Lower lobe of right lung (tissue), 2 donors: ENCODE measurements around the gene KDSR. TPM values are rescaled to one million over a fixed set of nuclear protein-coding genes. Genes with fewer than 3 reads are reported as not detected.
A peak's percentile ranks its signal among the peaks of the same experiment; 100 is the strongest.

Source experiments
- ATAC-seq, 2 donors: fragments of 200-7000 bp; cut with Tn5 transposase; one replicate each; pipeline ENCODE4 v1.9.1; 2020 to 2022; ENCODE audit warnings: mild to moderate bottlenecking in 2 of 2, moderate library complexity in 2 of 2
- DNase-seq: peaks from one replicate; pipeline ENCODE4 v3.0.0-alpha.2; 2020
- H3K27ac ChIP-seq: fragments of 200-600 bp; one replicate; pipeline ENCODE4 v1.8.0; 2022
- H3K27me3 ChIP-seq: fragments of 200-600 bp; one replicate; pipeline ENCODE4 v1.8.0; 2022; ENCODE audit warnings: low read depth
- H3K36me3 ChIP-seq: fragments of 200-600 bp; one replicate; pipeline ENCODE4 v1.8.0; 2022; ENCODE audit warnings: mild to moderate bottlenecking
- H3K4me1 ChIP-seq: fragments of 200-600 bp; one replicate; pipeline ENCODE4 v1.8.0; 2022
- H3K4me3 ChIP-seq: fragments of 200-600 bp; one replicate; pipeline ENCODE4 v1.8.0; 2022; ENCODE audit warnings: mild to moderate bottlenecking
- H3K9me3 ChIP-seq: fragments of 200-600 bp; one replicate; pipeline ENCODE4 v1.8.0; 2022
- CTCF ChIP-seq: fragments of 200-600 bp; IDR thresholded peaks from one replicate; pipeline ENCODE4 v1.8.0; 2022; ENCODE audit warnings: antibody characterized with exemption, mild to moderate bottlenecking
- intact Hi-C: fragments of 100-400 bp; cut with DNase I; formaldehyde crosslinking; loops from one replicate; pipeline ENCODE4 v1.11.0; 2022
- total RNA-seq: library from RNA; stranded (reverse); fragmentation: NEBNext Ultra II Directional; extraction: Animal tissue kit (Norgen Biotek cat#: 25700); gene quantifications from one replicate; pipeline ENCODE4 v1.2.1, GENCODE V29; 2021
- donor health status: DM: no; HTN: yes; CAD: no; lungs with severe emphysema.

Gene KDSR
- total RNA-seq, 1 donor from 2014 or later, result 68.5 TPM

- Histone ChIP-seq H3K36me3 (no peaks in the 10 kb centered on the region), H3K27ac (no peak overlapping the region), H3K4me1 (peaks cover 37% of the 10 kb centered on the region), H3K4me3 (no peak overlapping the region), H3K9me3 (no peaks in the 10 kb centered on the region), H3K27me3 (no peaks in the 10 kb centered on the region)
- DNase-seq (no peak), ATAC-seq (no peak)
- TF ChIP-seq CTCF, result no peak
- intact Hi-C loops, result no loop called here
Observed at GRCh38 chr18:63298400-63299365, 68.3 kb downstream of the KDSR start.

- Histone ChIP-seq H3K36me3 (no peaks in the 10 kb centered on the region), H3K4me1 (peaks cover 41% of the 10 kb centered on the region), H3K4me3 (no peak overlapping the region), H3K27me3 (no peaks in the 10 kb centered on the region), H3K27ac (no peak overlapping the region), H3K9me3 (no peaks in the 10 kb centered on the region)
- TF ChIP-seq CTCF, result no peak
- intact Hi-C loops, result no loop called here
- DNase-seq (no peak), ATAC-seq (no peak)
Observed at GRCh38 chr18:63297687-63298399, 69.2 kb downstream of the KDSR start.

- DNase-seq, result no peak
- Histone ChIP-seq H3K4me1 (peaks cover 22% of the 10 kb centered on the region), H3K27ac (no peak overlapping the region), H3K9me3 (no peaks in the 10 kb centered on the region), H3K27me3 (no peaks in the 10 kb centered on the region), H3K4me3 (no peak overlapping the region), H3K36me3 (no peaks in the 10 kb centered on the region)
- intact Hi-C loops, result no loop called here
- no peak for ATAC-seq
- TF ChIP-seq CTCF, result no peak
Observed at GRCh38 chr18:63293935-63294334, 73.1 kb downstream of the KDSR start.

- H3K9me3 ChIP-seq, result no peaks in the 10 kb centered on the region
- H3K4me3 ChIP-seq, result no peak overlapping the region
- intact Hi-C loops, result no loop called here
- no peak overlapping the region for H3K27ac ChIP-seq
- DNase-seq (no peak), ATAC-seq (peak in 1 of 2 donors; percentile 23)
- no peaks in the 10 kb centered on the region for H3K36me3 ChIP-seq
- H3K4me1 ChIP-seq, result peaks cover 23% of the 10 kb centered on the region
- no peaks in the 10 kb centered on the region for H3K27me3 ChIP-seq
- TF ChIP-seq CTCF, result no peak
Observed at GRCh38 chr18:63292831-63293683, 73.9 kb downstream of the KDSR start.

- Histone ChIP-seq H3K4me1 (peaks cover 24% of the 10 kb centered on the region), H3K4me3 (no peak overlapping the region), H3K9me3 (no peaks in the 10 kb centered on the region), H3K27me3 (no peaks in the 10 kb centered on the region), H3K27ac (no peak overlapping the region), H3K36me3 (no peaks in the 10 kb centered on the region)
- no peak for TF ChIP-seq CTCF
- intact Hi-C loops, result no loop called here
- ATAC-seq, result no peak
- DNase-seq, result no peak
Observed at GRCh38 chr18:63291278-63291677, 75.7 kb downstream of the KDSR start.
